ENCODE measurements around the gene FCRL6. TPM values are rescaled to one million over a fixed set of nuclear protein-coding genes. Genes with fewer than 3 reads are reported as not detected.

The FCRL6 gene
- total RNA-seq, 1 donor from 2014 or later: not detected

DNA sequence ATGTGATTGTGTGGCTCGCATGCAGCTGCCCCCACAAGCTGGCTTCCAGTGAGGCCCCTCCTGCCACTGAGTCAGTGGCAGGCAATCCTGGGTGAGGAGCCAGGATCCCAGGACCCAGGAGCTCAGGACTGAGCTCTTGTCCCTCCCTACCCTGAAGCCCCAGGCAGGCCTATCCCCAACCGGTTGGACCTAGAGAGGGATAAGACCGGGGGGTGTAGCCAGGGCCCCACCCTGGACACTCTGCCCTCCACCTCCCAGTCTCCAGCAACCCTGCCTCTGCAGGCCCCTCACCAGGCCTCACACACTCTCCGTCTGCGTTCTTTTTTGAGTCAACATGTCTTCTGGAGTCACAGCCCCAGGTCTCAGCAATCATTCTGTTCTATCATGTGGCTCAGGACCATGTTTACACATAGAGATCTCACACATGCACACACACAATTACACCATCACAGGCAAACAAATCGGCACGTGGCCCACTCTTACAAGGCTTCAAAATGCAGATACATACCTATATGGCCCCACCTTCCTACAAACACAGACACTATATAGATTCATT is 57.7 kb downstream of the FCRL6 start:
- Histone ChIP-seq H3K9me3 (ENCODE audit: low read depth) (no peaks in the 10 kb centered on the region), H3F3A (ENCODE audit: low read depth) (no peaks in the 10 kb centered on the region), H3K4me2 (no peak overlapping the region), H3K9ac (no peak overlapping the region), H3K4me3 (no peak overlapping the region), H3K36me3 (no peaks in the 10 kb centered on the region), H4K20me1 (ENCODE audit: low read depth) (no peaks in the 10 kb centered on the region), H3K79me2 (ENCODE audit: low read depth) (no peaks in the 10 kb centered on the region), H3K4me1 (peaks cover under 1% of the 10 kb centered on the region), H3K27me3 (peaks cover 43% of the 10 kb centered on the region), H2AFZ (replicated peaks) (no peak overlapping the region), H3K27ac (no peak overlapping the region)
- peaks cover 5% of the 10 kb centered on the region for H3K9me3 Mint-ChIP-seq
- H3K27ac Mint-ChIP-seq: no peak overlapping the region
- H3K4me3 Mint-ChIP-seq: no peak overlapping the region
- no peaks in the 10 kb centered on the region for H3K36me3 Mint-ChIP-seq
- peaks cover 18% of the 10 kb centered on the region for H3K27me3 Mint-ChIP-seq (ENCODE audit: insufficient read depth, low read depth)
- peaks cover 3% of the 10 kb centered on the region for H3K4me1 Mint-ChIP-seq
- no peak for DNase-seq (ENCODE audit: low spot score)
- TF ChIP-seq, protein P1, sequence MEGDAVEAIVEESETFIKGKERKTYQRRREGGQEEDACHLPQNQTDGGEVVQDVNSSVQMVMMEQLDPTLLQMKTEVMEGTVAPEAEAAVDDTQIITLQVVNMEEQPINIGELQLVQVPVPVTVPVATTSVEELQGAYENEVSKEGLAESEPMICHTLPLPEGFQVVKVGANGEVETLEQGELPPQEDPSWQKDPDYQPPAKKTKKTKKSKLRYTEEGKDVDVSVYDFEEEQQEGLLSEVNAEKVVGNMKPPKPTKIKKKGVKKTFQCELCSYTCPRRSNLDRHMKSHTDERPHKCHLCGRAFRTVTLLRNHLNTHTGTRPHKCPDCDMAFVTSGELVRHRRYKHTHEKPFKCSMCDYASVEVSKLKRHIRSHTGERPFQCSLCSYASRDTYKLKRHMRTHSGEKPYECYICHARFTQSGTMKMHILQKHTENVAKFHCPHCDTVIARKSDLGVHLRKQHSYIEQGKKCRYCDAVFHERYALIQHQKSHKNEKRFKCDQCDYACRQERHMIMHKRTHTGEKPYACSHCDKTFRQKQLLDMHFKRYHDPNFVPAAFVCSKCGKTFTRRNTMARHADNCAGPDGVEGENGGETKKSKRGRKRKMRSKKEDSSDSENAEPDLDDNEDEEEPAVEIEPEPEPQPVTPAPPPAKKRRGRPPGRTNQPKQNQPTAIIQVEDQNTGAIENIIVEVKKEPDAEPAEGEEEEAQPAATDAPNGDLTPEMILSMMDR (IDR thresholded peaks at IDR 0.05): no peak
- TF ChIP-seq EZH2phosphoT487 (IDR thresholded peaks at IDR 0.05) (no peak), EZH2 (IDR thresholded peaks at IDR 0.05) (no peak)

DNA sequence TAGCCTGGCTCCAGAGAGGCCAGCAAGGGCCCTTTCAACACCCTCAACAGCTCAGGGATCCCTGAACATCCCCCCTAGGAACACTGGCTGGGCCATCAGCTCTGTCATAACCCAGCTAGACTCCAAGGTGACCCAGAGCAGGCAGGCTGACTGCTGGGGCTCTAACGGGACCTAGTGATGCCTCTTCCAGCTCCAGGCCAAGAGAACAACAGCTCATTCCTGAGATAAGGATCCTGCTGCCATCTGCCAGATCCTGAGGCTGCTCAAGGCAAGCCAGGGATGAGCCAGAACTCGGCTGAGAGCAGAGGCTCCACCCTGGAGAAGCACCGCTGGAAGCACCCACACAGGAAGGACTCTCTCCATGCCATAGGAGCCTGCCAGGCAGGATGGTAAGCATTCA is 58.3 kb downstream of the FCRL6 start:
- Mint-ChIP-seq H3K4me3 (no peak overlapping the region), H3K27me3 (ENCODE audit: insufficient read depth, low read depth) (peaks cover 13% of the 10 kb centered on the region), H3K27ac (no peak overlapping the region), H3K4me1 (peaks cover 3% of the 10 kb centered on the region), H3K9me3 (peaks cover 5% of the 10 kb centered on the region), H3K36me3 (no peaks in the 10 kb centered on the region)
- Histone ChIP-seq H3K4me3 (no peak overlapping the region), H3K79me2 (ENCODE audit: low read depth) (no peaks in the 10 kb centered on the region), H3K9me3 (ENCODE audit: low read depth) (no peaks in the 10 kb centered on the region), H3F3A (ENCODE audit: low read depth) (no peaks in the 10 kb centered on the region), H3K4me1 (peaks cover 6% of the 10 kb centered on the region), H3K27me3 (peaks cover 37% of the 10 kb centered on the region), H3K4me2 (no peak overlapping the region), H2AFZ (replicated peaks) (no peak overlapping the region), H3K27ac (no peak overlapping the region), H3K9ac (no peak overlapping the region), H4K20me1 (ENCODE audit: low read depth) (no peaks in the 10 kb centered on the region), H3K36me3 (no peaks in the 10 kb centered on the region)
- TF ChIP-seq, protein P1 (IDR thresholded peaks at IDR 0.05): no peak
- TF ChIP-seq EZH2phosphoT487 (IDR thresholded peaks at IDR 0.05) (no peak), EZH2 (IDR thresholded peaks at IDR 0.05) (no peak)
- no peak for DNase-seq (ENCODE audit: low spot score)

DNA sequence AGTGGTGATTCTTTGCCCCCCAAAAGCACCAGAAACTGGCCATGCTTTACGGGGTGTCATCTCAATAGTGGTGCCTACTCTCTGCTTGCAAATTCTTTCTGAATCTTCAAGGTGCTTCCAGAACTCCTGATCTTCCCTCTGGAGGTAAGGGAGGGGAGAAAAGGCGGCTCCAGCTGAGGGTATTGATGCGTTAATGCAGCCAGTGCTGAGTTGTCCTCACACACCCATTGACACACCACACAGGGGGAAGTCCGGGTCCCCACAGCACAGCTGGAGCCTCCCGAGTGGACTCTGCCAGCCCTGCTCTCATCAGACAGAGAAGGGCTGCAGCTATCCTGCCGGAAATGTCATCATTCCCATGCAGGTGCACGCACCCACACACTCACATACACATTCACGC is 59.1 kb downstream of the FCRL6 start:
- Histone ChIP-seq H3F3A (ENCODE audit: low read depth) (no peaks in the 10 kb centered on the region), H3K4me2 (no peak overlapping the region), H3K4me3 (no peak overlapping the region), H4K20me1 (ENCODE audit: low read depth) (no peaks in the 10 kb centered on the region), H3K27ac (no peak overlapping the region), H3K27me3 (peaks cover 29% of the 10 kb centered on the region), H2AFZ (replicated peaks) (no peak overlapping the region), H3K4me1 (peaks cover 14% of the 10 kb centered on the region), H3K36me3 (no peaks in the 10 kb centered on the region), H3K79me2 (ENCODE audit: low read depth) (no peaks in the 10 kb centered on the region), H3K9ac (no peak overlapping the region), H3K9me3 (ENCODE audit: low read depth) (no peaks in the 10 kb centered on the region)
- no peak for DNase-seq (ENCODE audit: low spot score)
- TF ChIP-seq EZH2 (IDR thresholded peaks at IDR 0.05) (no peak), EZH2phosphoT487 (IDR thresholded peaks at IDR 0.05) (no peak)
- TF ChIP-seq, protein P1 (IDR thresholded peaks at IDR 0.05): no peak
- Mint-ChIP-seq H3K27ac (no peak overlapping the region), H3K4me1 (peaks cover 3% of the 10 kb centered on the region), H3K9me3 (peaks cover 5% of the 10 kb centered on the region), H3K4me3 (no peak overlapping the region), H3K36me3 (no peaks in the 10 kb centered on the region), H3K27me3 (ENCODE audit: insufficient read depth, low read depth) (peaks cover 13% of the 10 kb centered on the region)
